Measurements from ENCODE around the gene GRIN2C. TPM values are rescaled to one million over a fixed set of nuclear protein-coding genes. Genes with fewer than 3 reads are reported as not detected.

The GRIN2C gene
- total and polyA plus RNA-seq, 2 donors: 0.47 to 1.9 TPM

DNA sequence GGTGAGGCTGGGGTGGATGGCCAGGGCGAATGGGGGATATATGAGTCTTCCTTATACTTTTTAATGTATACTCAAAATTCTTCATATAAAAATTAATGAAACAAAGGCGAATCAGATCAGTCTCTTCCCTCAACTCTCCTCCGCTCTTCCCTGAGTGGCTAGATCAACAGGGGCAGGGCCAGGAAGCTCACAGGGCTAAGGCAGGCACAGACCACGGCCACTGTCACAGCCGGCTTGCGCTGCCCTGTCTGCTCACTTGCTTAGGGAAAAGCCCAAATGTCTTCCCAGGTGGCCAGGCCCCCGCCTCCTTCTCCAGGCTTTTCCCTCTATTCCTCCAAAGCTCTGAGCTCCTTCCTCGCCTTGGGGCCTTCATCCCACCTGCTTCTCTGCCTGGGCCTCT is 6.0 kb downstream of the GRIN2C start:
- no peaks in the 10 kb centered on the region for H3K4me1 ChIP-seq (ENCODE audit: insufficient read depth)
- H3K36me3 ChIP-seq (ENCODE audit: insufficient read depth): no peaks in the 10 kb centered on the region
- WGBS: 74% methylated on average over 8 of the region's 8 CpGs
- no peak for DNase-seq (ENCODE audit: extremely low spot score)
- H3K4me3 ChIP-seq (ENCODE audit: low read depth, low read length): no peak overlapping the region
- H3K27ac ChIP-seq (ENCODE audit: low read depth): no peak overlapping the region

DNA sequence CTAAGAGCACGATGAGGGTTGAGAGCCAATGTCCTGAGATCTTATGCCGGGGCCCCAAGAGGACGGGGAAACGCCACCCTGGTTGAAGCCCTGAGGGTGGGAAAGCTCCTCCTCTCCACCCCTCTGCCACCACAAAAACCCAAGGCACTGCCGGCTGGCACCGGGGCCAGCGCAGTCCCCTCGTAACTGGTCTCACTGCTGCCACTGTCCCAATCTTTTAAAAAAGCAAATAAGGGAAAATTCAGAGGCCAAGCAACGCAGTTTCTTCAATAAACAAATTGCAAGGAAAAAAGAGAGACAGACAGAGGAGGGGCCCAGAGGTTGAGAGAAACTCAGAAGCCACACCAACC is 6.7 kb downstream of the GRIN2C start:
- Histone ChIP-seq H3K4me1 (ENCODE audit: insufficient read depth) (no peaks in the 10 kb centered on the region), H3K4me3 (ENCODE audit: low read depth, low read length) (no peak overlapping the region), H3K27ac (ENCODE audit: low read depth) (no peak overlapping the region), H3K36me3 (ENCODE audit: insufficient read depth) (no peaks in the 10 kb centered on the region)
- DNase-seq (ENCODE audit: extremely low spot score): no peak
- 17% methylated on average over 9 of the region's 9 CpGs for WGBS

DNA sequence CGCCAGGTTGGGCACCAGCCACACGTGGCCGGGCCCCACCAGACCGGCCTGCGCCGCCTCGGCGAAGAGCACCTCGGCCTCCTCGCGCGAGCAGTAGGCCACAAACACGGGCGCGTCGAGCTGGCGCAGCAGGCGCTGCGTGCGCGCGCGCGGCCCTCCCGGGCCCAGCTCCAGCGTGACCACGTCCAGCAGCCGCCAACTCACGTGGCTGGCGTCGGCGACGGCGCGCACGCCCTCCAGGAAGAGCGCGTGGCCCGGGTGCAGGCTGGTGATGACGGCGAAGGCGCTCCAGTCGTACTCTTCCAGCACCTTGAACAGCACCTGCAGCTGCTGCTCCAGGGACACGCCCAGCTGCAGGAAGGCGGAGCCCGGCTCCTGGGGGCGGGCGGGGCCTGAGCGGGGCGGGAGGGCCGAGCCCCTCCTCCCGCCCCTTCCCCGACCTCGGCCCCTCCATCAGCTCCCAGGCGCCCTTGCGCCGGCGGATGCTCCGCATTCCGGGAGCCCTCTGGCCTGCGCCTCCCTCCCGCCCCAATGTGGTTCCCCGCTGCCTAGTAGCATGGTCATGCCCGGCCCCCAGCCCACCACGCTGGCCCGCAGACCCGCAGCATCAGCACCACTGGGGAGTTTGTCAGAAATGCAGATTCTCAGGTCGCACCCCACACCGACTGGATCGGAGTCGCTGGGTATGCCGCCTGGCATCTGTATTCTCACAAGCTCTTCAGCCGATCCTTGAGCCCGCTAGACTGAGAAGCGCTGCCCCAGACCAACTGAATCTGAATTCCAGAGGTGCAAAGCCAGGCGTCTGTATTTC is 7.2 kb downstream of the GRIN2C start:
- H3K36me3 ChIP-seq (ENCODE audit: insufficient read depth): no peaks in the 10 kb centered on the region
- no peak overlapping the region for H3K4me3 ChIP-seq (ENCODE audit: low read depth, low read length)
- DNase-seq (ENCODE audit: extremely low spot score): no peak
- no peaks in the 10 kb centered on the region for H3K4me1 ChIP-seq (ENCODE audit: insufficient read depth)
- 9% methylated on average over 76 of the region's 76 CpGs for WGBS
- no peak overlapping the region for H3K27ac ChIP-seq (ENCODE audit: low read depth)

DNA sequence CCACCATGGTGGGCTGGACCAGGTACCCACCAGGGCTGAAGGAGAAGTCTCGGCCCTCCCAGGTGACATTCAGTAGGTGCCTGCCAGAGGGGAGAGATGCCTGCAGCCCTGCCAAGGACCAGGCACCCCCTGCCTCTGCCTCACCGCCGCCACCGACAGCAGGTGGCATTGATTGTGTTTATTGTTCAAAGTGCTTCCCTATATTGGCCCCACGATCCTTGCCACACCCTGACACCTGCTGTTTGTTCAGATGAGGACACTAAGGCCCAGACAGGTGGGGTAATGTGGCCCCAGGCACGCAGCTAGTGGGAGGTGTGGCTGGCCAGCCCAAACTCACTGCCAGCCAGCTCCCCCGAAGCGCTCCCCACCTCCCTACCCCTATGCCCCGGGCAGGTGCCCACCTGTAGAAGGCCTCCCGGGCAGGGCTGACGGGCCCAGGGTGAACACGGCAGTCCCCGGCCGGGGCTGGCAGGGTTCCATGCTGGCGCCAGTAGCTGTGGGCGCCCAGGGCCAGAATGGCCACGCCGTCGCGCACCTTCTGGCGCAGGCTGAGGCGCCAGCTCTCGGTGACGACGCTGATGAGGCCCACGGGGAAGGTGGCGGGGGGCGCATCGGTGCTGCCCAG is 8.0 kb downstream of the GRIN2C start:
- 62% methylated on average over 29 of the region's 29 CpGs for WGBS
- Histone ChIP-seq H3K4me1 (ENCODE audit: insufficient read depth) (no peaks in the 10 kb centered on the region), H3K36me3 (ENCODE audit: insufficient read depth) (no peaks in the 10 kb centered on the region), H3K4me3 (ENCODE audit: low read depth, low read length) (no peak overlapping the region), H3K27ac (ENCODE audit: low read depth) (no peak overlapping the region)
- no peak for DNase-seq (ENCODE audit: extremely low spot score)

DNA sequence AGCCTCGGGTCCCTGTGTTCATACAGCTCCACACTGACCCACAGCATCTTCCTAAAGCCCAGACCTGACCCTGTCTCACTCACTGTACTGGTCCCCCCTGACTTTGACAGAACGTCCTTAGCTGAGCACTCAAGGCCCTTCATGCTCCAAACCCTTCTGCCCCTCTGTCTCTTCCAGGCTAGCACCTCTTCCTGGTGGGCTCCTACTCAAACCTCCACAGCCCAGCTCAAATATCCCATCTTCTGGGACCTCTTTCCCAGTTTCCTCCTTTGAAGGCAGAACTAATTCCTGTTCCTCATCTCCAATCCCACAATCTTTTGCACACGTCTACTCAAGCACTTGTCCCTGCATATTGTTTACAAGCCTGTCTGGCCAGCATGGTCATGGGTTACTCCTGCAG is 8.8 kb downstream of the GRIN2C start:
- no peak overlapping the region for H3K4me3 ChIP-seq (ENCODE audit: low read depth, low read length)
- H3K36me3 ChIP-seq (ENCODE audit: insufficient read depth): no peaks in the 10 kb centered on the region
- no peak overlapping the region for H3K27ac ChIP-seq (ENCODE audit: low read depth)
- DNase-seq (ENCODE audit: extremely low spot score): no peak
- H3K4me1 ChIP-seq (ENCODE audit: insufficient read depth): no peaks in the 10 kb centered on the region
- WGBS: 60% methylated on average over 3 of the region's 3 CpGs

DNA sequence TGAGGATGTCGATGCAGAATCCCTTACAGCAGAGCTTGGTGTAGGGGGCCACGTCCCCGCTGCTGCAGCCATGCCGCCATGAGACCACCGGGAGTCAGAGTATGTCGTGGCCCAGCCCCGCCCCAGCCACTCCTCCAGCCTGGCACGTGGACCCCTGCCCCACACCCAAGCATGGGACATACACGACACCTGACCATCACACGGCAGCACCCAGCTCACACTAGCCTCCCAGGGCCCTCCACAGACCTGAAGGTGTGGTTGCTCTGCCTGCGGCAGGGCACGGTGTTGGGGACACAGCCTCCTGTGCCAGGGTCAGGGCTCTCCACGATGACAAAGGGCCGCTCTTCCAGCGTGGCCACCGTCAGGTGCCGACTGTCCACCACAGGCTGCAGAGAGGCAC is 9.4 kb downstream of the GRIN2C start:
- no peaks in the 10 kb centered on the region for H3K36me3 ChIP-seq (ENCODE audit: insufficient read depth)
- no peak for DNase-seq (ENCODE audit: extremely low spot score)
- H3K4me3 ChIP-seq (ENCODE audit: low read depth, low read length): no peak overlapping the region
- no peak overlapping the region for H3K27ac ChIP-seq (ENCODE audit: low read depth)
- WGBS: 81% methylated on average over 17 of the region's 17 CpGs
- no peaks in the 10 kb centered on the region for H3K4me1 ChIP-seq (ENCODE audit: insufficient read depth)

DNA sequence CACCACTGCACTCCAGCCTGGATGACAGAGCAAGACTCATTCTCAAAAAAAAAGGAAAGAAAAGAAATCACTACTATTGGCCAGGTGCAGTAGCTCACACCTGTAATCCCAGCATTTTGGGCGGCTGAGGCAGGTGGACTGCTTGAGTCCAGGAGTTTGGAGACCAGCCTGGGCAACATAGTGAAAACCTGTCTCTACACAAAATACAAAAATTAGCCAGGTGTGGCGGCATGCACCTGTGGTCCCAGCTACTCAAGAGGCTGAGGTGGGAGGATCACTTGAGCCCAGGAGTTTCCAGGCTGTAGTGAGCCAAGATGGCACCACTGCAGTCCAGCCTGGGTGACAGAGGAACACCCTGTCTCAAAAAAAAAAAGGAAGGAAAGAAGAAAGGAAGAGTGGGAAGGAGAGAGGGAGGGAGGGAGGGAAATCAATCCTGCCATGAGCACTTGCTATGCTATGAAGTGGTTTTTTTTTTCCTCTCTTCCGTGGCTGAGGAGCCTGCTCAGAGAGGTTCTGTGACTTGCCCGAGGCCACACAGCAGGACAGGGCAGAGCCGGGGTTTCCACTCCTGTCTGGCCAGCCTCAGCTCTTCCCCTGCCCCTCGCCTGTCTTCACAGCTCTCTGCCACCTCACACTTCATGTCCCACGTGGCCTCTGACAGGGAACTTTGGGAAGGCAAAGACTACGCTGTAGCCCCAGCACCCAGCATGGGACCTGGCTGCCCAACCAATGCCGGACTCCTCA is 10.9 kb downstream of the GRIN2C start:
- Histone ChIP-seq H3K4me1 (ENCODE audit: insufficient read depth) (no peaks in the 10 kb centered on the region), H3K27ac (ENCODE audit: low read depth) (no peak overlapping the region), H3K4me3 (ENCODE audit: low read depth, low read length) (no peak overlapping the region), H3K36me3 (ENCODE audit: insufficient read depth) (no peaks in the 10 kb centered on the region)
- 71% methylated on average over 9 of the region's 9 CpGs for WGBS
- DNase-seq (ENCODE audit: extremely low spot score): no peak

DNA sequence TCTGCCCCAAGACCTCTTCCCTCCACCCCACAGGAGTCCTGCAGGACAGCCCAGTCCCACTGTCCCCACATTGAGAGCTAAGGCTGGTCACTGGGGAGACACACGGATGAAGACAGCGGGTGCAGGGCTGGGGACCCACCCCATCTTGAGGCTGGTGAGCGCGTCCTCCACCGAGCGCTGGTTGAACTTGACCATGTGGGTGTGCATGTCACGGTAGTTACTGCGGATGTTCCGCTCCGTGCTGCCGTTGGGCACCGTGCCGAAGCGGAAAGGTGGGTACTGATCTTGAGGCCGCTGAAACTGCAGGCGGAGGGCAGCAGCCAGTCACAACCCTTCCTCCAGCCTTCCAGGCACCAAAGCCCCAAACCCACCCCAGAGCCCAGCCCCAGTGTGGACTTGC is 13.1 kb downstream of the GRIN2C start:
- Histone ChIP-seq H3K27ac (ENCODE audit: low read depth) (no peak overlapping the region), H3K36me3 (ENCODE audit: insufficient read depth) (no peaks in the 10 kb centered on the region), H3K4me1 (ENCODE audit: insufficient read depth) (no peaks in the 10 kb centered on the region), H3K4me3 (ENCODE audit: low read depth, low read length) (no peak overlapping the region)
- no peak for DNase-seq (ENCODE audit: extremely low spot score)
- 94% methylated on average over 16 of the region's 16 CpGs for WGBS

DNA sequence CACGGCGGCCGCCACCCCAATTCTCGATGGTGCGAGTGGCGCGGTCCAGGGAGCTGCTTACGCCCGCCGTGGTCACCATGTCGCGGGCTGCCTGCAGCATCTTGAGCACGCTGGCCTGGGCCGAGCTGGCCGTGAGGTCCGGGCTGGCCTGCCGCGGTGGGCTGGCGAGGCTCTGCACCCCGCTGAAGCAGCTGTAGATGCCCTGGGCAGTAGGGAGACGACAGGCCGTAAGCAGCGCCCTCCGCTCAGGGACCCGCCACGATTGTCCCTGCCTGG is 16.4 kb downstream of the GRIN2C start:
- WGBS: 34% methylated on average over 26 of the region's 26 CpGs
- Histone ChIP-seq H3K36me3 (ENCODE audit: insufficient read depth) (no peaks in the 10 kb centered on the region), H3K27ac (ENCODE audit: low read depth) (no peak overlapping the region), H3K4me1 (ENCODE audit: insufficient read depth) (no peaks in the 10 kb centered on the region), H3K4me3 (ENCODE audit: low read depth, low read length) (no peak overlapping the region)
- no peak for DNase-seq (ENCODE audit: extremely low spot score)

DNA sequence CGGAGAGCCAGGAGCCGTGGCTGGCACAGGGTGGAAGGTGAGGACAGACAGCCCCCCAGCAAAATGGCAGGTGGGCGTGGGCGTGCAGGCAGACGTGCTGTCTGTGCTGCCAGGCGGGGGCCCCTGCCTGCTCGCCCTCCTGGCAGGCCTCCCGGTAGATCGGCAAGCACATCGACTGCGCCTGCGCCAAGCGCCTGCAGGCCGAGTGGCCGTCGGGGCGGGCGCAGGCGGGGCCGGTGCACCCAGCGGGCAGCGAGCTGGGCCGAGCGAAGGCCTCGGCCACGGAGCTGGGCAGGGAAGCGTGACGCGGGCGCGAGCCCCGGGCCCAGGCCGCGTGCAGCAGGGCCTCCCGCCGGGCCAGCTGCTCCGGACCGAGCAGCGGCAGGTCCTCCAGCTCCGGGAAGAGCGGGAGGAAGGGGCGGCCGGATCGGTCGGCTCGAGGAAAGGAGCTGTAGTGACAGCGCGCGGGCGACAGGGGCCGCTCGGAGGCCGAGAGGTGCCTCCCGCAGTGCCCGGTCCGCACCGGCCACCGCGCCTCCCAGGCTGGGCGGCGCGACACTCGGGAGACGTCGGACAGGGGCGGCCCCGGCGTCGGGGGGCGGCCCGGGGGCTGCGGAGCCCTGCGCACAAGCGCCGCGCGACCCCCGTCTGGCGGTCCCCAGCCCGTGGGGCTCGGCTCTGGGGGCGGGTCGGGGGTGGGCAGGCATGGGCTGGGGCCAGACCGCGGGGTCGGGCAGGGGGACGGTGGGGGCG is 16.9 kb downstream of the GRIN2C start:
- DNase-seq (ENCODE audit: extremely low spot score): no peak
- WGBS: 2% methylated on average over 88 of the region's 88 CpGs
- Histone ChIP-seq H3K4me3 (ENCODE audit: low read depth, low read length) (peak overlapping the region; percentile 9), H3K27ac (ENCODE audit: low read depth) (no peak overlapping the region), H3K4me1 (ENCODE audit: insufficient read depth) (no peaks in the 10 kb centered on the region), H3K36me3 (ENCODE audit: insufficient read depth) (no peaks in the 10 kb centered on the region)

DNA sequence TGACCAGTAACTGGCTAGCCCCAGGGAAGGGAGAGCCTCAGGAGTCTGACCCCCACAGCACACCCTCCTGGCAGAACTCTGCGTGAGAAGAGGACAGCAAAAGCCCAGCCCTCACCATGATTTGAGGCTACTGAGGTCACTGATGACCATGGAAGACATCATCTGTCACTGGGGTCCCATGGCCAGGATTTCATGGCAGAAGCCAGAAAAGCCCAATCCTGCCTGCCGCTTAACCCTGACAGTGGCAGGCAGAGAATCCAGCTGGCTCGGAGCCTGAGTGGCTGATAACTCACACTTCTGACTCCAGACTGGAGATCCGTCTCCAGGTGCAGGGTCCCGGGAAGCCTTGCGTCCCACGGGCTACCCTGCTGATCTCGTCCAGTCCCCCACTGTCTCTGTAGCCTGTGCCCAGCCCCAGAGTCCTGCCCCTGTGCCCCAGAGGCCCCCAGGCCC is 17.5 kb downstream of the GRIN2C start:
- Histone ChIP-seq H3K4me3 (ENCODE audit: low read depth, low read length) (no peak overlapping the region), H3K27ac (ENCODE audit: low read depth) (no peak overlapping the region)

DNA sequence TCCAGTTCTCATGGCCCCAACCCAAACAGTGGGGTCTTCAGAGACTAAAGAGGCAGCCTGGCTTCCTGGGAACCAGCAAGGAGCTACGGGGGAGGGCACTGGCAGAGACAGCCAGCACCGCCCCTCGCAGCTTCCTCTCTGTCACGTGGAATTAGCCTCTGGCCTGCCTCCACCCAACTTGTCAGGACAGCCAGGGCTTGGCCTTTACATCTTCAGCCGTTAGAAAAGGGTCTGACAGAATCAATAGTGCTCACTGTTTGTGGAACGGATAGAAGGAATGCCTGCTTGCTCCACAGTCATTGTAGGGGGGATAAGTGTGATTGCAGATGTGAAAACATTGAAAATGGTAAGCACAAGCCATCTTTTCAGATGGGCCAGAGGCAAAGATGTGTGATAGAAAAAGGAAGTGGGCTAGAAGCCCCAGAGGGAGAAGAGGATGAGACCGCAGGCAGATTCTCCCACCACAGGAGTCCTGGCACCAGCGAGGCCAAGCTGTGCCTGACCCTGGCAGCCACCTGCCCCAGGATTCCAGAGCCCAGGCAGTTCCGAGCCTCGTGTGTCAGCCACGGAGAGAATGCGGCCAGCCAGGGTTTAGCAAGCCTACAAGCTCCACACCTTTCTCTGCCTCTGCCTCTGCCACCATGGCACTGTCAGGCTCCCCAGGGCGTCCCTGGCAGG is 18.6 kb downstream of the GRIN2C start:
- no peak for DNase-seq (ENCODE audit: extremely low spot score)
- peaks cover 1% of the 10 kb centered on the region for H3K36me3 ChIP-seq (ENCODE audit: insufficient read depth)
- H3K4me3 ChIP-seq (ENCODE audit: low read depth, low read length): no peak overlapping the region
- no peak overlapping the region for H3K27ac ChIP-seq (ENCODE audit: low read depth)
- 36% methylated on average over 13 of the region's 13 CpGs for WGBS
- H3K4me1 ChIP-seq (ENCODE audit: insufficient read depth): no peaks in the 10 kb centered on the region

More for the DNA sequence above, 17.5 kb downstream of the GRIN2C start:
- 35% methylated on average over 8 of the region's 8 CpGs for WGBS
- Histone ChIP-seq H3K36me3 (ENCODE audit: insufficient read depth) (no peaks in the 10 kb centered on the region), H3K4me1 (ENCODE audit: insufficient read depth) (no peaks in the 10 kb centered on the region)
- no peak for DNase-seq (ENCODE audit: extremely low spot score)
